ENCODE data around the gene SERPINI1. TPM values are rescaled to one million over a fixed set of nuclear protein-coding genes. Genes with fewer than 3 reads are reported as not detected.

SERPINI1 gene
- total and polyA plus RNA-seq, 9 of the 15 experiments (the other 6 are each of a cell fraction or from before 2014, with no cell fraction given), result 1.6 to 9.9 (median 3.5) TPM

DNA sequence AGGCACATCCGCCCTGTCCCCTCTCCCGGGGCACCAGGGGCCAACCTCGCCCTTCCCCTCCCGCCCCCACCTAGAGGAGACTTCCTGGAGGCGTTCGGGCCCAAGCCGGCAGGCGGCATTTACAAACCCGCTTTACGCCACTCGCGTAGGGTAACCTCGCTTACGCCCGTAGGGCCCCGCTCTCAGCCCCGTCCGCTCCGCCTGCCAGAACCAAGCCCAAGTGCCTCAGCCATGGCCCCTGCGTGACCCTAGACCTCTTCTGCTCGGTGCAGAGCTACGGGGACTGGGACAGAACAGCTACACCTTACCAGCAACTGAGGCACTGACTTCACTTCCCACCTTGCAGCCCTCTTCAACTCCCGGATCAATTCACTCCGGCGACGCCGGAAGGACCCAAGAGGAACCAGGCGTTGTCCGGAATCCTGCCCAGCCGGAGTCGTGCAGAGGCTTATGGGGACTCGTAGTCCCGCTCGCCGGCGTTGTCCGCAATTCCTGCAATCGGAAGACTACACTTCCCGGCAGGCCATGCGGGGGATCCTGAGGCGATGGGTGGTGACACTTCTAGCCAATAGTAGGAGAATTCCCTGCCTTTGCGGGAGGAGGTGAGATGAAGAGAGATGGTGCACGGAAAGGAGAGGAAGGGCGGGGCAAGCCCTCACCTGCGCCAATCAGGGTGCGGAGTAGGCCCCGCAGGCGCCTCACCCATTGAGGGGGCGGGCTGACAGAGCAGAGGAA, 856 bp upstream of the SERPINI1 start, which contains the start of gene PDCD10 (continued):
- TF ChIP-seq, protein P1, sequence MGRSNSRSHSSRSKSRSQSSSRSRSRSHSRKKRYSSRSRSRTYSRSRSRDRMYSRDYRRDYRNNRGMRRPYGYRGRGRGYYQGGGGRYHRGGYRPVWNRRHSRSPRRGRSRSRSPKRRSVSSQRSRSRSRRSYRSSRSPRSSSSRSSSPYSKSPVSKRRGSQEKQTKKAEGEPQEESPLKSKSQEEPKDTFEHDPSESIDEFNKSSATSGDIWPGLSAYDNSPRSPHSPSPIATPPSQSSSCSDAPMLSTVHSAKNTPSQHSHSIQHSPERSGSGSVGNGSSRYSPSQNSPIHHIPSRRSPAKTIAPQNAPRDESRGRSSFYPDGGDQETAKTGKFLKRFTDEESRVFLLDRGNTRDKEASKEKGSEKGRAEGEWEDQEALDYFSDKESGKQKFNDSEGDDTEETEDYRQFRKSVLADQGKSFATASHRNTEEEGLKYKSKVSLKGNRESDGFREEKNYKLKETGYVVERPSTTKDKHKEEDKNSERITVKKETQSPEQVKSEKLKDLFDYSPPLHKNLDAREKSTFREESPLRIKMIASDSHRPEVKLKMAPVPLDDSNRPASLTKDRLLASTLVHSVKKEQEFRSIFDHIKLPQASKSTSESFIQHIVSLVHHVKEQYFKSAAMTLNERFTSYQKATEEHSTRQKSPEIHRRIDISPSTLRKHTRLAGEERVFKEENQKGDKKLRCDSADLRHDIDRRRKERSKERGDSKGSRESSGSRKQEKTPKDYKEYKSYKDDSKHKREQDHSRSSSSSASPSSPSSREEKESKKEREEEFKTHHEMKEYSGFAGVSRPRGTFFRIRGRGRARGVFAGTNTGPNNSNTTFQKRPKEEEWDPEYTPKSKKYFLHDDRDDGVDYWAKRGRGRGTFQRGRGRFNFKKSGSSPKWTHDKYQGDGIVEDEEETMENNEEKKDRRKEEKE (IDR thresholded peaks at IDR 0.05; ENCODE audit: borderline replicate concordance in 1 of 2, control insufficient read depth in 1 of 2, low read depth in 2 of 2, low read length in 1 of 2), result no peak
- TF ChIP-seq ARHGAP35 (IDR thresholded peaks at IDR 0.05; ENCODE audit: partially characterized antibody) (no peak), CREBBP (IDR thresholded peaks at IDR 0.05; ENCODE audit: low read depth, low read length) (no peak), POLR2H (tag; IDR thresholded peaks at IDR 0.05; ENCODE audit: low read depth) (peak; percentile 38; the same call in 1 of the 2 replicates), POLR3A (IDR thresholded peaks at IDR 0.05; ENCODE audit: borderline replicate concordance, extremely low read depth, insufficient read depth, insufficient read length) (no peak), KLF6 (CRISPR knock-in tag; IDR thresholded peaks at IDR 0.05; ENCODE audit: borderline replicate concordance) (no peak), KLF1 (tag; IDR thresholded peaks at IDR 0.05) (peak; percentile 49; the same call in 1 of the 2 replicates), YBX1 (IDR thresholded peaks at IDR 0.05) (no peak), RBFOX2 (IDR thresholded peaks at IDR 0.05; ENCODE audit: low read depth, low read length) (peak; percentile 93), CBX1 (IDR thresholded peaks at IDR 0.05; ENCODE audit: low read depth) (0 out of 2 replicates have a peak, but pooled peaks have one; percentile 51), ZNF584 (CRISPR knock-in tag; IDR thresholded peaks at IDR 0.05; ENCODE audit: low read depth) (no peak)
- TF ChIP-seq, protein P2, sequence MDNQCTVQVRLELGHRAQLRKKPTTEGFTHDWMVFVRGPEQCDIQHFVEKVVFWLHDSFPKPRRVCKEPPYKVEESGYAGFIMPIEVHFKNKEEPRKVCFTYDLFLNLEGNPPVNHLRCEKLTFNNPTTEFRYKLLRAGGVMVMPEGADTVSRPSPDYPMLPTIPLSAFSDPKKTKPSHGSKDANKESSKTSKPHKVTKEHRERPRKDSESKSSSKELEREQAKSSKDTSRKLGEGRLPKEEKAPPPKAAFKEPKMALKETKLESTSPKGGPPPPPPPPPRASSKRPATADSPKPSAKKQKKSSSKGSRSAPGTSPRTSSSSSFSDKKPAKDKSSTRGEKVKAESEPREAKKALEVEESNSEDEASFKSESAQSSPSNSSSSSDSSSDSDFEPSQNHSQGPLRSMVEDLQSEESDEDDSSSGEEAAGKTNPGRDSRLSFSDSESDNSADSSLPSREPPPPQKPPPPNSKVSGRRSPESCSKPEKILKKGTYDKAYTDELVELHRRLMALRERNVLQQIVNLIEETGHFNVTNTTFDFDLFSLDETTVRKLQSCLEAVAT (IDR thresholded peaks at IDR 0.05), result peak in 1 of 2 experiments; percentile 97; a peak in 2 of 4 replicates
- TF ChIP-seq, protein P3, sequence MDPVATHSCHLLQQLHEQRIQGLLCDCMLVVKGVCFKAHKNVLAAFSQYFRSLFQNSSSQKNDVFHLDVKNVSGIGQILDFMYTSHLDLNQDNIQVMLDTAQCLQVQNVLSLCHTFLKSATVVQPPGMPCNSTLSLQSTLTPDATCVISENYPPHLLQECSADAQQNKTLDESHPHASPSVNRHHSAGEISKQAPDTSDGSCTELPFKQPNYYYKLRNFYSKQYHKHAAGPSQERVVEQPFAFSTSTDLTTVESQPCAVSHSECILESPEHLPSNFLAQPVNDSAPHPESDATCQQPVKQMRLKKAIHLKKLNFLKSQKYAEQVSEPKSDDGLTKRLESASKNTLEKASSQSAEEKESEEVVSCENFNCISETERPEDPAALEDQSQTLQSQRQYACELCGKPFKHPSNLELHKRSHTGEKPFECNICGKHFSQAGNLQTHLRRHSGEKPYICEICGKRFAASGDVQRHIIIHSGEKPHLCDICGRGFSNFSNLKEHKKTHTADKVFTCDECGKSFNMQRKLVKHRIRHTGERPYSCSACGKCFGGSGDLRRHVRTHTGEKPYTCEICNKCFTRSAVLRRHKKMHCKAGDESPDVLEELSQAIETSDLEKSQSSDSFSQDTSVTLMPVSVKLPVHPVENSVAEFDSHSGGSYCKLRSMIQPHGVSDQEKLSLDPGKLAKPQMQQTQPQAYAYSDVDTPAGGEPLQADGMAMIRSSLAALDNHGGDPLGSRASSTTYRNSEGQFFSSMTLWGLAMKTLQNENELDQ (CRISPR knock-in tag; IDR thresholded peaks at IDR 0.05; ENCODE audit: borderline replicate concordance), result peak; percentile 61; the same call in 1 of the 2 replicates
- TF ChIP-seq, protein P4, sequence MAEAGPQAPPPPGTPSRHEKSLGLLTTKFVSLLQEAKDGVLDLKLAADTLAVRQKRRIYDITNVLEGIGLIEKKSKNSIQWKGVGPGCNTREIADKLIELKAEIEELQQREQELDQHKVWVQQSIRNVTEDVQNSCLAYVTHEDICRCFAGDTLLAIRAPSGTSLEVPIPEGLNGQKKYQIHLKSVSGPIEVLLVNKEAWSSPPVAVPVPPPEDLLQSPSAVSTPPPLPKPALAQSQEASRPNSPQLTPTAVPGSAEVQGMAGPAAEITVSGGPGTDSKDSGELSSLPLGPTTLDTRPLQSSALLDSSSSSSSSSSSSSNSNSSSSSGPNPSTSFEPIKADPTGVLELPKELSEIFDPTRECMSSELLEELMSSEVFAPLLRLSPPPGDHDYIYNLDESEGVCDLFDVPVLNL (CRISPR knock-in tag; IDR thresholded peaks at IDR 0.05; ENCODE audit: low read depth), result peak; percentile 68
- TF ChIP-seq, protein P5, sequence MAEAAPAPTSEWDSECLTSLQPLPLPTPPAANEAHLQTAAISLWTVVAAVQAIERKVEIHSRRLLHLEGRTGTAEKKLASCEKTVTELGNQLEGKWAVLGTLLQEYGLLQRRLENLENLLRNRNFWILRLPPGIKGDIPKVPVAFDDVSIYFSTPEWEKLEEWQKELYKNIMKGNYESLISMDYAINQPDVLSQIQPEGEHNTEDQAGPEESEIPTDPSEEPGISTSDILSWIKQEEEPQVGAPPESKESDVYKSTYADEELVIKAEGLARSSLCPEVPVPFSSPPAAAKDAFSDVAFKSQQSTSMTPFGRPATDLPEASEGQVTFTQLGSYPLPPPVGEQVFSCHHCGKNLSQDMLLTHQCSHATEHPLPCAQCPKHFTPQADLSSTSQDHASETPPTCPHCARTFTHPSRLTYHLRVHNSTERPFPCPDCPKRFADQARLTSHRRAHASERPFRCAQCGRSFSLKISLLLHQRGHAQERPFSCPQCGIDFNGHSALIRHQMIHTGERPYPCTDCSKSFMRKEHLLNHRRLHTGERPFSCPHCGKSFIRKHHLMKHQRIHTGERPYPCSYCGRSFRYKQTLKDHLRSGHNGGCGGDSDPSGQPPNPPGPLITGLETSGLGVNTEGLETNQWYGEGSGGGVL (CRISPR knock-in tag; IDR thresholded peaks at IDR 0.05), result no peak

All from K562 (cell line).